HCT116 (cell line): ENCODE measurements around the gene RUFY2. TPM values are rescaled to one million over a fixed set of nuclear protein-coding genes. Genes with fewer than 3 reads are reported as not detected.

ENCODE experiments used
- ATAC-seq: fragments of 200-7000 bp; cut with Tn5 transposase; 2 replicates; pipeline ENCODE4 v1.9.1; 2020; ENCODE audit warnings: mild to moderate bottlenecking, moderate library complexity
- BruUV-seq: library from RNA; stranded (reverse); fragments of 400-500 nt; replicated peaks from 2 replicates; lab custom pipeline; 2021; lab: Mats Ljungman, UMichigan
- CTCF ChIA-PET: fragments of 300-600 bp; sonication (Branson Sonifier 250); formaldehyde crosslinking; loops from one replicate; lab custom pipeline; 2021; ENCODE audit warnings: antibody characterized with exemption; lab: Charles Lee
- POLR2A ChIA-PET: fragments of 300-600, 350-600 bp; sonication (Branson Sonifier 250); formaldehyde crosslinking; loops from one replicate; lab custom pipeline; 2021; ENCODE audit warnings: antibody characterized with exemption; lab: Charles Lee
- RAD21 ChIA-PET, 2 experiments: fragments of 300-600 bp; sonication (Branson Sonifier 250); formaldehyde crosslinking; loops; one replicate each; lab custom pipeline; 2023; ENCODE audit warnings: low total read pairs in 2 of 2; ENCODE audit not compliant: uncharacterized antibody in 2 of 2, unreplicated experiment in 2 of 2, low non-redundant PET in 1 of 2; lab: Charles Lee
- DNase-seq: peaks from one replicate; pipeline ENCODE4 v3.0.0-alpha.2; 2010; ENCODE audit warnings: low read depth, low spot score
- H2AFZ ChIP-seq: fragments of 200-600 bp; shearing (Covaris generic), sonication (generic); 2 replicates; pipeline ENCODE4 v1.6.1; 2017; ENCODE audit warnings: low read depth, mixed run types, mixed read lengths, antibody characterized with exemption, low read length; ENCODE audit not compliant: poor library complexity, severe bottlenecking
- H3K27ac ChIP-seq: 2 replicates; pipeline ENCODE4 v1.5.1; 2012; ENCODE audit warnings: low read depth, low read length
- H3K27me3 ChIP-seq: fragments of 200-600 bp; sonication (generic); 2 replicates; pipeline ENCODE4 v1.6.1; 2016; ENCODE audit warnings: mixed run types, low read length, mixed read lengths; ENCODE audit not compliant: insufficient read depth
- H3K36me3 ChIP-seq, 2 experiments: fragments of 200-500 bp in 1 of 2; fragments of 200-600 bp in 1 of 2; sonication (Bioruptor generic) in 1 of 2; sonication (generic) in 1 of 2; 2 replicates each; pipeline versions ENCODE4 v1.5.1 to v1.6.1; 2014 to 2016; ENCODE audit warnings: low read length in 2 of 2, inconsistent platforms in 1 of 2, mixed read lengths in 1 of 2, mixed run types in 1 of 2; ENCODE audit not compliant: insufficient read depth in 2 of 2, control insufficient read depth in 1 of 2
- H3K4me1 ChIP-seq, 2 experiments: fragments of 200-600 bp in 1 of 2; sonication (generic) in 1 of 2; 2 replicates each; pipeline versions ENCODE4 v1.5.1 to v1.6.1; 2012 to 2017; ENCODE audit warnings: low read length in 2 of 2, inconsistent platforms in 1 of 2, mild to moderate bottlenecking in 1 of 2, mixed read lengths in 1 of 2, mixed run types in 1 of 2, moderate library complexity in 1 of 2; ENCODE audit not compliant: insufficient read depth in 2 of 2, control insufficient read depth in 1 of 2
- H3K4me2 ChIP-seq: fragments of 200-600 bp; sonication (generic); 2 replicates; pipeline ENCODE4 v1.6.1; 2017; ENCODE audit warnings: mixed run types, low read length, mixed read lengths
- H3K4me3 ChIP-seq, 2 experiments: fragments of 200-600 bp in 1 of 2; sonication (generic) in 1 of 2; replicated peaks in 1 of 2; 2 replicates each; pipeline ENCODE4 v1.5.1; 2011 to 2016; ENCODE audit warnings: low read length in 2 of 2, control low read depth in 1 of 2, low read depth in 1 of 2, mild to moderate bottlenecking in 1 of 2, mixed read lengths in 1 of 2, mixed run types in 1 of 2
- H3K79me2 ChIP-seq: fragments of 200-600 bp; sonication (generic); 2 replicates; pipeline ENCODE4 v1.6.1; 2017; ENCODE audit warnings: mild to moderate bottlenecking, mixed run types, low read length, moderate library complexity, mixed read lengths; ENCODE audit not compliant: insufficient read depth
- H3K9ac ChIP-seq: fragments of 200-600 bp; sonication (generic); 2 replicates; pipeline ENCODE4 v1.6.1; 2016; ENCODE audit warnings: low read length, mixed read lengths
- H3K9me2 ChIP-seq: fragments of 200-600 bp; sonication (generic), shearing (Covaris generic); 2 replicates; pipeline ENCODE4 v1.6.1; 2017; ENCODE audit warnings: mixed run types, mild to moderate bottlenecking, moderate library complexity; ENCODE audit not compliant: insufficient read depth
- H3K9me3 ChIP-seq, 2 experiments: fragments of 200-500 bp in 1 of 2; fragments of 200-600 bp in 1 of 2; sonication (Bioruptor generic) in 1 of 2; sonication (generic) in 1 of 2; 2 replicates each; pipeline ENCODE4 v1.6.1; 2014 to 2017; ENCODE audit warnings: low read length in 2 of 2, mixed read lengths in 2 of 2, inconsistent platforms in 1 of 2, low read depth in 1 of 2, mild to moderate bottlenecking in 1 of 2, mixed run types in 1 of 2, moderate library complexity in 1 of 2; ENCODE audit not compliant: control insufficient read depth in 1 of 2, insufficient read depth in 1 of 2
- H4K20me1 ChIP-seq: fragments of 200-600 bp; sonication (generic), shearing (Covaris generic); 2 replicates; pipeline ENCODE4 v1.6.1; 2017; ENCODE audit warnings: mixed run types, mild to moderate bottlenecking, moderate library complexity; ENCODE audit not compliant: insufficient read depth
- CBX3 ChIP-seq: IDR thresholded peaks from 2 replicates; pipeline ENCODE4 v1.6.1; 2012; ENCODE audit warnings: low read depth
- CEBPB ChIP-seq: IDR thresholded peaks from 2 replicates; pipeline ENCODE4 v1.6.1; 2012; ENCODE audit warnings: low read depth
- EGR1 ChIP-seq: IDR thresholded peaks from 2 replicates; pipeline ENCODE4 v1.6.1; 2012; ENCODE audit warnings: low read depth
- FOSL1 ChIP-seq: IDR thresholded peaks from 2 replicates; pipeline ENCODE4 v1.6.1; 2012; ENCODE audit warnings: low read depth
- JUND ChIP-seq: IDR thresholded peaks from 2 replicates; pipeline ENCODE4 v1.6.1; 2012
- POLR2A ChIP-seq: IDR thresholded peaks from 2 replicates; pipeline ENCODE4 v1.7.0; 2011; ENCODE audit warnings: borderline replicate concordance; ENCODE audit not compliant: insufficient read depth, insufficient read length; ENCODE audit errors: extremely low read depth
- POLR2AphosphoS5 ChIP-seq: IDR thresholded peaks from 2 replicates; pipeline ENCODE4 v1.6.1; 2011; ENCODE audit warnings: mild to moderate bottlenecking, low read depth, low read length, moderate library complexity
- RAD21 ChIP-seq: IDR thresholded peaks from 2 replicates; pipeline ENCODE4 v1.6.1; 2012; ENCODE audit warnings: low read depth, mild to moderate bottlenecking
- SIN3A ChIP-seq: IDR thresholded peaks from 2 replicates; pipeline ENCODE4 v1.6.1; 2012; ENCODE audit warnings: low read depth
- SRF ChIP-seq: IDR thresholded peaks from 2 replicates; pipeline ENCODE4 v1.6.1; 2012; ENCODE audit warnings: low read depth
- YY1 ChIP-seq: IDR thresholded peaks from 2 replicates; pipeline ENCODE4 v1.6.1; 2011; ENCODE audit warnings: low read length, low read depth, moderate library complexity, mild to moderate bottlenecking; ENCODE audit not compliant: insufficient replicate concordance; ENCODE audit errors: extremely low read depth
- intact Hi-C: fragments of 100-400 bp; cut with micrococcal nuclease; formaldehyde crosslinking; loops from 2 replicates; pipeline ENCODE4 v1.10.0; 2022
- total RNA-seq: library from RNA; stranded (reverse); gene quantifications from one replicate; pipeline ENCODE4 v1.2.1, GENCODE V29; 2021; ENCODE audit not compliant: unreplicated experiment
- TF ChIP-seq, protein P1 (sequence below): IDR thresholded peaks from 2 replicates; pipeline ENCODE4 v1.6.1; 2012
- TF ChIP-seq, protein P2 (sequence below): IDR thresholded peaks from 2 replicates; pipeline ENCODE4 v1.6.1; 2012
- TF ChIP-seq, protein P3 (sequence below): IDR thresholded peaks from 2 replicates; pipeline ENCODE4 v1.6.1; 2012; ENCODE audit warnings: low read depth
- TF ChIP-seq, protein P4 (sequence below): IDR thresholded peaks from 2 replicates; pipeline ENCODE4 v1.6.1; 2011; ENCODE audit warnings: mild to moderate bottlenecking, low read length, moderate library complexity; ENCODE audit not compliant: insufficient replicate concordance; ENCODE audit errors: extremely low read depth

Gene RUFY2
- total RNA-seq, 1 experiment from 2014 or later: 13.0 TPM

DNA sequence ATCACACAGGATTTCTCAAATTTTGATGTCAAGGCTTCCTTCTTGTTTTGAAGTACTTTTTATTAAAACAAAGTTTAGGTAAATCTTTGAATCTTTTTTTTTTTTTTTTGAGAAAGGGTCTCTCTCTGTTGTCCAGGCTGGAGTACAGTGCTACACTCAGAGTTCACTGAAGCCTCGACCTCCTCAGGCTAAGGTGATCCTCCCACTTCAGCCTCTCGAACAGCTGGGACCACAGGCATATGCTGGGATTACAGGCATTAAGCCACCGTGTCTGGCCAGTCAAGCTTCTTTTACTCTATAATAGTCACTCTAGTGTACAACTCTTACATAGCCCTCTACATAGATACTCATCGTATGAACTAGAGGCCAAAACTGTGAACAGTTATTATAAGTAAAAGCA is 3.4 kb downstream of the RUFY2 start:
- H3K4me1 ChIP-seq: peaks cover 7 to 20% of the 10 kb centered on the region in 2 experiments; a peak in 2 of 4 replicates
- no peaks in the 10 kb centered on the region for H3K9me2 ChIP-seq
- no peak for ATAC-seq
- TF ChIP-seq SRF (no peak), POLR2AphosphoS5 (no peak), SIN3A (no peak), CEBPB (no peak), CBX3 (no peak), YY1 (no peak), RAD21 (no peak), POLR2A (no peak), EGR1 (no peak), JUND (no peak), FOSL1 (no peak)
- TF ChIP-seq, protein P1, sequence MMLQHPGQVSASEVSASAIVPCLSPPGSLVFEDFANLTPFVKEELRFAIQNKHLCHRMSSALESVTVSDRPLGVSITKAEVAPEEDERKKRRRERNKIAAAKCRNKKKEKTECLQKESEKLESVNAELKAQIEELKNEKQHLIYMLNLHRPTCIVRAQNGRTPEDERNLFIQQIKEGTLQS: no peak
- TF ChIP-seq, protein P2, sequence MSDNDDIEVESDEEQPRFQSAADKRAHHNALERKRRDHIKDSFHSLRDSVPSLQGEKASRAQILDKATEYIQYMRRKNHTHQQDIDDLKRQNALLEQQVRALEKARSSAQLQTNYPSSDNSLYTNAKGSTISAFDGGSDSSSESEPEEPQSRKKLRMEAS: no peak
- TF ChIP-seq, protein P3, sequence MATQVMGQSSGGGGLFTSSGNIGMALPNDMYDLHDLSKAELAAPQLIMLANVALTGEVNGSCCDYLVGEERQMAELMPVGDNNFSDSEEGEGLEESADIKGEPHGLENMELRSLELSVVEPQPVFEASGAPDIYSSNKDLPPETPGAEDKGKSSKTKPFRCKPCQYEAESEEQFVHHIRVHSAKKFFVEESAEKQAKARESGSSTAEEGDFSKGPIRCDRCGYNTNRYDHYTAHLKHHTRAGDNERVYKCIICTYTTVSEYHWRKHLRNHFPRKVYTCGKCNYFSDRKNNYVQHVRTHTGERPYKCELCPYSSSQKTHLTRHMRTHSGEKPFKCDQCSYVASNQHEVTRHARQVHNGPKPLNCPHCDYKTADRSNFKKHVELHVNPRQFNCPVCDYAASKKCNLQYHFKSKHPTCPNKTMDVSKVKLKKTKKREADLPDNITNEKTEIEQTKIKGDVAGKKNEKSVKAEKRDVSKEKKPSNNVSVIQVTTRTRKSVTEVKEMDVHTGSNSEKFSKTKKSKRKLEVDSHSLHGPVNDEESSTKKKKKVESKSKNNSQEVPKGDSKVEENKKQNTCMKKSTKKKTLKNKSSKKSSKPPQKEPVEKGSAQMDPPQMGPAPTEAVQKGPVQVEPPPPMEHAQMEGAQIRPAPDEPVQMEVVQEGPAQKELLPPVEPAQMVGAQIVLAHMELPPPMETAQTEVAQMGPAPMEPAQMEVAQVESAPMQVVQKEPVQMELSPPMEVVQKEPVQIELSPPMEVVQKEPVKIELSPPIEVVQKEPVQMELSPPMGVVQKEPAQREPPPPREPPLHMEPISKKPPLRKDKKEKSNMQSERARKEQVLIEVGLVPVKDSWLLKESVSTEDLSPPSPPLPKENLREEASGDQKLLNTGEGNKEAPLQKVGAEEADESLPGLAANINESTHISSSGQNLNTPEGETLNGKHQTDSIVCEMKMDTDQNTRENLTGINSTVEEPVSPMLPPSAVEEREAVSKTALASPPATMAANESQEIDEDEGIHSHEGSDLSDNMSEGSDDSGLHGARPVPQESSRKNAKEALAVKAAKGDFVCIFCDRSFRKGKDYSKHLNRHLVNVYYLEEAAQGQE: no peak
- TF ChIP-seq, protein P4, sequence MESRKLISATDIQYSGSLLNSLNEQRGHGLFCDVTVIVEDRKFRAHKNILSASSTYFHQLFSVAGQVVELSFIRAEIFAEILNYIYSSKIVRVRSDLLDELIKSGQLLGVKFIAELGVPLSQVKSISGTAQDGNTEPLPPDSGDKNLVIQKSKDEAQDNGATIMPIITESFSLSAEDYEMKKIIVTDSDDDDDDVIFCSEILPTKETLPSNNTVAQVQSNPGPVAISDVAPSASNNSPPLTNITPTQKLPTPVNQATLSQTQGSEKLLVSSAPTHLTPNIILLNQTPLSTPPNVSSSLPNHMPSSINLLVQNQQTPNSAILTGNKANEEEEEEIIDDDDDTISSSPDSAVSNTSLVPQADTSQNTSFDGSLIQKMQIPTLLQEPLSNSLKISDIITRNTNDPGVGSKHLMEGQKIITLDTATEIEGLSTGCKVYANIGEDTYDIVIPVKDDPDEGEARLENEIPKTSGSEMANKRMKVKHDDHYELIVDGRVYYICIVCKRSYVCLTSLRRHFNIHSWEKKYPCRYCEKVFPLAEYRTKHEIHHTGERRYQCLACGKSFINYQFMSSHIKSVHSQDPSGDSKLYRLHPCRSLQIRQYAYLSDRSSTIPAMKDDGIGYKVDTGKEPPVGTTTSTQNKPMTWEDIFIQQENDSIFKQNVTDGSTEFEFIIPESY: no peak
- no peak overlapping the region for H2AFZ ChIP-seq
- BruUV-seq: no TSS peak
- no peak overlapping the region for H3K9ac ChIP-seq
- H3K27me3 ChIP-seq: no peaks in the 10 kb centered on the region
- no peak overlapping the region for H3K27ac ChIP-seq
- ChIA-PET POLR2A (no interaction called here), CTCF (no interaction called here), RAD21 (no interaction called here)
- H3K9me3 ChIP-seq: no peaks in the 10 kb centered on the region
- intact Hi-C loops: no loop called here
- H4K20me1 ChIP-seq: no peaks in the 10 kb centered on the region
- DNase-seq: no peak
- peaks cover 47% of the 10 kb centered on the region for H3K79me2 ChIP-seq
- H3K4me3 ChIP-seq: no peak overlapping the region
- peaks cover 3 to 5% of the 10 kb centered on the region in 2 experiments; a peak in 2 of 4 replicates for H3K36me3 ChIP-seq
- H3K4me2 ChIP-seq: no peak overlapping the region
